Measurements from ENCODE around the gene METRNL. TPM values are rescaled to one million over a fixed set of nuclear protein-coding genes. Genes with fewer than 3 reads are reported as not detected.

Gene METRNL
- total RNA-seq, 1 donor from 2014 or later, result 59.8 TPM

- H3K36me3 ChIP-seq, result no peaks in the 10 kb centered on the region
- DNase-seq, result no peak
- TF ChIP-seq CTCF (IDR thresholded peaks at IDR 0.05), result no peak
- no peak for ATAC-seq
- no peaks in the 10 kb centered on the region for H3K27me3 ChIP-seq (ENCODE audit: low read depth)
- H3K9me3 ChIP-seq, result no peaks in the 10 kb centered on the region
- peaks cover 24% of the 10 kb centered on the region for H3K4me1 ChIP-seq
- H3K27ac ChIP-seq, result no peak overlapping the region
- intact Hi-C loops (cut with DNase I), result no loop called here
- no peak overlapping the region for H3K4me3 ChIP-seq
These were observed 34.0 kb downstream of the METRNL start for GRCh38 chr17:83113381-83113780.

GRCh38 chr17:83113792-83114191 lies 34.4 kb downstream of the METRNL start:
- Histone ChIP-seq H3K36me3 (no peaks in the 10 kb centered on the region), H3K27me3 (ENCODE audit: low read depth) (no peaks in the 10 kb centered on the region), H3K4me3 (no peak overlapping the region), H3K27ac (no peak overlapping the region), H3K9me3 (no peaks in the 10 kb centered on the region), H3K4me1 (peaks cover 28% of the 10 kb centered on the region)
- intact Hi-C loops (cut with DNase I), result no loop called here
- DNase-seq (no peak), ATAC-seq (no peak)
- no peak for TF ChIP-seq CTCF (IDR thresholded peaks at IDR 0.05)

GRCh38 chr17:83114706-83115105 lies 35.3 kb downstream of the METRNL start:
- intact Hi-C loops (cut with DNase I), result no loop called here
- no peak for TF ChIP-seq CTCF (IDR thresholded peaks at IDR 0.05)
- DNase-seq, result no peak
- no peak for ATAC-seq
- H3K27ac ChIP-seq, result no peak overlapping the region
- H3K36me3 ChIP-seq, result no peaks in the 10 kb centered on the region
- no peaks in the 10 kb centered on the region for H3K27me3 ChIP-seq (ENCODE audit: low read depth)
- no peaks in the 10 kb centered on the region for H3K9me3 ChIP-seq
- no peak overlapping the region for H3K4me3 ChIP-seq
- peaks cover 31% of the 10 kb centered on the region for H3K4me1 ChIP-seq

GRCh38 chr17:83115202-83115651 lies 35.8 kb downstream of the METRNL start:
- H3K9me3 ChIP-seq, result no peaks in the 10 kb centered on the region
- no peak for DNase-seq
- intact Hi-C loops (cut with DNase I), result no loop called here
- no peak overlapping the region for H3K4me3 ChIP-seq
- H3K27me3 ChIP-seq (ENCODE audit: low read depth), result no peaks in the 10 kb centered on the region
- H3K36me3 ChIP-seq, result no peaks in the 10 kb centered on the region
- no peak for TF ChIP-seq CTCF (IDR thresholded peaks at IDR 0.05)
- no peak overlapping the region for H3K27ac ChIP-seq
- H3K4me1 ChIP-seq, result peaks cover 25% of the 10 kb centered on the region
- no peak for ATAC-seq

- TF ChIP-seq CTCF (IDR thresholded peaks at IDR 0.05), result no peak
- Histone ChIP-seq H3K9me3 (no peaks in the 10 kb centered on the region), H3K4me3 (no peak overlapping the region), H3K27me3 (ENCODE audit: low read depth) (no peaks in the 10 kb centered on the region), H3K4me1 (peaks cover 19% of the 10 kb centered on the region), H3K27ac (no peak overlapping the region), H3K36me3 (no peaks in the 10 kb centered on the region)
- DNase-seq, result no peak
- intact Hi-C loops (cut with DNase I), result no loop called here
- no peak for ATAC-seq
These were observed 36.4 kb downstream of the METRNL start for GRCh38 chr17:83115832-83116231.

GRCh38 chr17:83116311-83116771 lies 36.9 kb downstream of the METRNL start:
- Histone ChIP-seq H3K4me1 (peaks cover 14% of the 10 kb centered on the region), H3K4me3 (no peak overlapping the region), H3K36me3 (no peaks in the 10 kb centered on the region), H3K9me3 (no peaks in the 10 kb centered on the region), H3K27me3 (ENCODE audit: low read depth) (no peaks in the 10 kb centered on the region), H3K27ac (no peak overlapping the region)
- ATAC-seq (no peak), DNase-seq (peak; percentile 26)
- TF ChIP-seq CTCF (IDR thresholded peaks at IDR 0.05), result no peak
- intact Hi-C loops (cut with DNase I), result no loop called here

All from lower lobe of right lung (tissue), 2 donors.